Transverse colon (tissue), 4 donors: Measurements from ENCODE around the gene ZNHIT6. TPM values are rescaled to one million over a fixed set of nuclear protein-coding genes. Genes with fewer than 3 reads are reported as not detected.

ENCODE experiments used
- DNase-seq: peaks from one replicate; pipeline ENCODE4 v3.0.0-alpha.2; 2019
- H3K27ac ChIP-seq, 4 donors: fragments of 200-600 bp; sonication (generic); 2 replicates each; pipeline ENCODE4 v1.5.1; 2016 to 2018; ENCODE audit warnings: inconsistent platforms in 4 of 4
- H3K27me3 ChIP-seq: fragments of 200-600 bp; sonication (generic); 2 replicates; pipeline ENCODE4 v1.5.1; 2017; ENCODE audit warnings: inconsistent platforms
- H3K36me3 ChIP-seq, 4 donors: fragments of 200-600 bp; sonication (generic); 2 replicates each; pipeline ENCODE4 v1.5.1; 2017 to 2019; ENCODE audit warnings: inconsistent platforms in 4 of 4
- H3K4me1 ChIP-seq, 4 donors: fragments of 200-600 bp; sonication (generic); 2 replicates each; pipeline ENCODE4 v1.5.1; 2017 to 2020; ENCODE audit warnings: inconsistent platforms in 4 of 4
- H3K4me3 ChIP-seq, 4 donors: fragments of 200-600 bp; sonication (generic); 1 replicate in 1 of 4; 2 replicates in 3 of 4; pipeline versions ENCODE4 v1.5.1 to v1.6.1; 2017 to 2019; ENCODE audit warnings: inconsistent platforms in 4 of 4
- H3K9me3 ChIP-seq, 2 donors: fragments of 200-600 bp; sonication (generic); 2 replicates each; pipeline ENCODE4 v1.5.1; 2017 to 2019; ENCODE audit warnings: inconsistent platforms in 2 of 2
- EP300 ChIP-seq: sonication (generic); formaldehyde crosslinking; IDR thresholded peaks from one replicate; pipeline ENCODE4 v1.6.1; 2017; ENCODE audit warnings: antibody characterized with exemption, low read depth
- POLR2A ChIP-seq: fragments of 450-650 bp; IDR thresholded peaks from one replicate; pipeline ENCODE4 v1.6.1; 2016; ENCODE audit warnings: antibody characterized with exemption, mild to moderate bottlenecking, moderate library complexity
- POLR2AphosphoS5 ChIP-seq, 3 donors: sonication (generic); formaldehyde crosslinking; IDR thresholded peaks; one replicate each; pipeline ENCODE4 v1.6.1; 2016; ENCODE audit warnings: antibody characterized with exemption in 3 of 3
- WGBS, 2 donors: methylation state at CpG; one replicate each; pipeline ENCODE4 v1.1.5; 2018; ENCODE audit warnings: low coverage in 1 of 2; 5-methylcytosine and 5-hydroxymethylcytosine counted together
- in situ Hi-C, 4 donors: fragments of 200-750 bp; cut with MboI; loops; one replicate each; pipeline versions ENCODE4 v1.15.0 to v1.15.1; 2017; ENCODE audit warnings: low sequenced_read_pairs in 3 of 4, low pct_ligation_motif_present in 1 of 4, low pct_unique_long_range_greater_than_20kb in 1 of 4
- intact Hi-C: fragments of 100-400 bp; cut with DNase I; formaldehyde crosslinking; loops from one replicate; pipeline ENCODE4 v1.15.1; 2023; ENCODE audit warnings: low total_unique reads
- total RNA-seq, 4 donors: library from RNA; depleted of rRNA; stranded (reverse); fragments of >200 nt; gene quantifications; one replicate each; pipeline ENCODE4 v1.1.0, GENCODE V29; 2016
- TF ChIP-seq, protein P1 (sequence below), 5 experiments: fragments of 200-600 bp in 3 of 5; fragments of 450-650 bp in 2 of 5; sonication (generic) in 3 of 5; IDR thresholded peaks; 1 replicate in 2 of 5; 2 replicates in 3 of 5; pipeline ENCODE4 v1.5.1; 2016 to 2017; ENCODE audit warnings: antibody characterized with exemption in 5 of 5, inconsistent platforms in 3 of 5, mild to moderate bottlenecking in 2 of 5, moderate library complexity in 1 of 5

Gene ZNHIT6
- total RNA-seq, 4 donors from 2014 or later, result 2.6 to 7.8 (median 4.8) TPM

DNA sequence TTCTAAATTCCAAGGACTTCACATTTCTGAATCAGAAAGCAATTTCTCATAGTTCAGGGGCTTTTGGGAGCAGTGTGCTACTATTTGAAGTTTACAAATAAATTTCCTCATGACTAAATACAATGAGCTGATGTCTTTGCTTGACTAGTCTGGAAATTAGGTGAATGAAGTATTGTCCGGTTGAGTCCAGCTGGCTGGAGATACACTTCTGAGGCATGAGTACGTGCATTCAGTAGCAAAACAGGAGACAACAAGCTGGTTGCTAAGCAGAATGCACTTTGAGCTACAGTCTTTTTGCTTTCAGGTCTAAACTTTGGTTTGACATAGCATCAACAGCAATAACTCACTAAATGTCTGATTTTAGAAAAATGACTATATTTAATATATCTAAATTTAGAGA lies 27.1 kb downstream of the ZNHIT6 start:
- no peaks in the 10 kb centered on the region for H3K9me3 ChIP-seq
- no peak overlapping the region for H3K4me3 ChIP-seq
- 43 to 44% methylated on average over 2 of the region's 2 CpGs for WGBS, 2 donors
- H3K27me3 ChIP-seq, result no peaks in the 10 kb centered on the region
- intact Hi-C loops, result no loop called here
- DNase-seq, result no peak
- peaks cover 0 to 12% (median 3%) of the 10 kb centered on the region in 4 donors for H3K36me3 ChIP-seq
- in situ Hi-C loops, result loop anchor here in 1 of 4 donors (25.0 kb wide), 1 partner anchor 369 kb away; no protein-coding TSS in a partner anchor
- no peak overlapping the region for H3K27ac ChIP-seq
- H3K4me1 ChIP-seq, result no peaks in the 10 kb centered on the region
- no peak for TF ChIP-seq EP300
- TF ChIP-seq POLR2AphosphoS5 (IDR thresholded peaks at IDR 0.05), result no peak
- TF ChIP-seq, protein P1, sequence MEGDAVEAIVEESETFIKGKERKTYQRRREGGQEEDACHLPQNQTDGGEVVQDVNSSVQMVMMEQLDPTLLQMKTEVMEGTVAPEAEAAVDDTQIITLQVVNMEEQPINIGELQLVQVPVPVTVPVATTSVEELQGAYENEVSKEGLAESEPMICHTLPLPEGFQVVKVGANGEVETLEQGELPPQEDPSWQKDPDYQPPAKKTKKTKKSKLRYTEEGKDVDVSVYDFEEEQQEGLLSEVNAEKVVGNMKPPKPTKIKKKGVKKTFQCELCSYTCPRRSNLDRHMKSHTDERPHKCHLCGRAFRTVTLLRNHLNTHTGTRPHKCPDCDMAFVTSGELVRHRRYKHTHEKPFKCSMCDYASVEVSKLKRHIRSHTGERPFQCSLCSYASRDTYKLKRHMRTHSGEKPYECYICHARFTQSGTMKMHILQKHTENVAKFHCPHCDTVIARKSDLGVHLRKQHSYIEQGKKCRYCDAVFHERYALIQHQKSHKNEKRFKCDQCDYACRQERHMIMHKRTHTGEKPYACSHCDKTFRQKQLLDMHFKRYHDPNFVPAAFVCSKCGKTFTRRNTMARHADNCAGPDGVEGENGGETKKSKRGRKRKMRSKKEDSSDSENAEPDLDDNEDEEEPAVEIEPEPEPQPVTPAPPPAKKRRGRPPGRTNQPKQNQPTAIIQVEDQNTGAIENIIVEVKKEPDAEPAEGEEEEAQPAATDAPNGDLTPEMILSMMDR (IDR thresholded peaks at IDR 0.05), result no peak
- no peak for TF ChIP-seq POLR2A

DNA sequence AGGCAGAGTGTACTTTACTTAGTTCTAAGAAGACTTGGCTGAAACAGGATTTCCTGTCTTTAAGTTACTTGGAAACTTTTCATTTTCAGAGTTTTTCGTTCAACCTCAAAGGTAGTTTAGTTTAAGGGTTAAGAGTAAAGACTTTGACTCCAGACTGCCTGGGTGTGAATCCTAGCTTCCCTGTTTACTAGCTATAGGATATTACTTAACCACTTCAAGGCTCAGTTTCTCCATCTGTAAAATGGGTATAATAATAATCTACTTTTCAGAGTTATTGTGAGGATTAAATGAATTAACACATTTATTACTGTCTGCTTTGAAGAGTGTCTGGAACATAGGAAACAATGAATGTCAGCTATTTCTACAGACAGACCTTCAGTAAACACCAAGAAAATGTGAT lies 30.0 kb downstream of the ZNHIT6 start:
- in situ Hi-C loops, result loop anchor here in 1 of 4 donors (25.0 kb wide), 1 partner anchor 366 kb away; no protein-coding TSS in a partner anchor
- Histone ChIP-seq H3K9me3 (no peaks in the 10 kb centered on the region), H3K36me3 (peaks cover 0 to 16% (median 7%) of the 10 kb centered on the region in 4 donors), H3K27me3 (no peaks in the 10 kb centered on the region), H3K27ac (no peak overlapping the region), H3K4me1 (no peaks in the 10 kb centered on the region), H3K4me3 (no peak overlapping the region)
- WGBS, 2 donors, result 88% methylated on average over 1 of the region's 1 CpG; no CpG with 5 or more reads in 1 of the 2 donors
- no peak for TF ChIP-seq EP300
- TF ChIP-seq, protein P1 (IDR thresholded peaks at IDR 0.05), result no peak
- DNase-seq, result no peak
- intact Hi-C loops, result no loop called here

DNA sequence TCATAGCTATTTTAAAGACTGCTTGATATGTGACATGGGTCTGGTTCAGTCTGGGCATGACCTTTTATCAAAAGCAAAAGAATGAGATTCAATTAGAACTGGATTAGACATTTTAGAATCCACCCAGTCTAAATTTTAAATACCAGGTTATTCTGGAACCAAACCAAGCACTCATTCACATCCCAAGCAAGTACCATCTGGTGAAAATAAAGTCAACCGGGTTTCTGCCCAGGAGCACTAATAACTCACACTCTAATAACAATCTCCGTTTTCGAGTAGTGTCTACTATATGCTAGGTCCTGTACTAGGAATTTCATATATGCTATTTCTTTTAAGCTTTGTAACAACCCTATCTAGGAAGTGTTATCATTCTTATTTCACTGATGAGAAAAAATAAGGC lies 30.6 kb downstream of the ZNHIT6 start:
- Histone ChIP-seq H3K27ac (no peak overlapping the region), H3K9me3 (no peaks in the 10 kb centered on the region), H3K4me1 (no peaks in the 10 kb centered on the region), H3K4me3 (no peak overlapping the region), H3K36me3 (peaks cover 0 to 16% (median 7%) of the 10 kb centered on the region in 4 donors), H3K27me3 (no peaks in the 10 kb centered on the region)
- intact Hi-C loops, result no loop called here
- no peak for TF ChIP-seq POLR2A
- no peak for TF ChIP-seq POLR2AphosphoS5 (IDR thresholded peaks at IDR 0.05)
- TF ChIP-seq, protein P1 (IDR thresholded peaks at IDR 0.05), result no peak
- TF ChIP-seq EP300, result no peak
- no peak for DNase-seq
- WGBS, 2 donors, result 92% methylated on average over 3 of the region's 3 CpGs
- in situ Hi-C loops, result loop anchor here in 1 of 4 donors (25.0 kb wide), 1 partner anchor 365 kb away; no protein-coding TSS in a partner anchor

DNA sequence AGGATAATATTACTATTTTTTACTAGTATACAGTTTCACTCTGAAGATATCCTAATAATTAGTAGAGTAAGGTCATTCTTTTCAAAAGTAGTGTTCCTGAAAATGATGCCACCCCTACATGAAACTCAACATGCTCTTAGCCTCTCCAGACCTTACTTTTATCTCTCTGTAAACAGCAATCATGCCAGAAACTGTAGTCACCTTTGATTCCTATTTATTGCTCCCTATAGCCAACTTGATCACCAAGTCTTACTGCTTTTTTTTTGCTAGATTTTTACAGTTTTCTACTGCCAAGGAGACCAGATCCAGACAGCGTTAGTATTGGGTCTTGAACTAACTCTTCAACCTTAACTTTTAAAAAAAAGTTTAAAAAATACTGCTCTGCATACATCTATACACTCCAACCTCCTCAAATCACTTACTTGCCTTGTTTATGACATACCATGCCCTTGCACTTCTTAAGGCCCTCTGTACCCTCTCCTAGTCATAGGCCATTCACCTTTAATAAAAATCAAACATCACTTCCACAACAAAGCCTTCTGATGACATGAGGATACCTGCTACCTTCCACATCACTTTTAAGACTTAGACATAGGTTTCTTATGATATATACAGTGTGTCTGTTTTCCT lies 36.1 kb downstream of the ZNHIT6 start:
- H3K27me3 ChIP-seq, result no peaks in the 10 kb centered on the region
- in situ Hi-C loops (no loop called here), intact Hi-C loops (no loop called here)
- peaks cover 0 to 5% (median 2%) of the 10 kb centered on the region in 4 donors for H3K4me1 ChIP-seq
- no peaks in the 10 kb centered on the region for H3K9me3 ChIP-seq
- 56% methylated on average over 1 of the region's 1 CpG; no CpG with 5 or more reads in 1 of the 2 donors for WGBS, 2 donors
- H3K36me3 ChIP-seq, result peaks cover 0 to 13% (median 5%) of the 10 kb centered on the region in 4 donors
- no peak overlapping the region for H3K4me3 ChIP-seq
- no peak for TF ChIP-seq EP300
- no peak for TF ChIP-seq POLR2A
- H3K27ac ChIP-seq, result no peak overlapping the region
- no peak for DNase-seq
